GM12873 (cell line): ENCODE measurements around the gene EPHB1.

Experiments used
- TF ChIP-seq, protein P1 (sequence below): IDR thresholded peaks from 2 replicates; pipeline ENCODE4 v1.5.1; 2012; ENCODE audit warnings: low read depth, mild to moderate bottlenecking, moderate library complexity, low read length, control low read depth; ENCODE audit not compliant: insufficient read depth; ENCODE audit errors: missing control alignments

The EPHB1 gene

DNA sequence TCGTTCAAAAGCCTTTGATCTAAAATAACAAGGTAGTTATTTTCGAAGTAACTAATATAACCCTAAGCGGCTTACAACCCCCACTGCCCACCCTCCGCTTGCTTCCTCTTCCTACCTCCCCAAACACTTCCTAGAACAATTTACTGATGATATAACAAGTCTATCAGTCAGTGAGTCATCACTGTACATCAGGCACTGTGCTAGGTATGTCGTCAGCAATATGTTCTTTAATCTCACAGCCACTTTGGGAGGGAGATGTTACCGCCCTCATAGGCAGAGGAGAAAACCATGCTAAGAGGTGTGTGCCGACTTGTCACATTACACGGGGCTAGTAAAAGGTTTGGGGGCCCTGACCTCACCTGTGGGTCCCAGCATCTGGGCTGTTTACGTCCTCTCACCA, 381.8 kb downstream of the EPHB1 start:
- TF ChIP-seq, protein P1, sequence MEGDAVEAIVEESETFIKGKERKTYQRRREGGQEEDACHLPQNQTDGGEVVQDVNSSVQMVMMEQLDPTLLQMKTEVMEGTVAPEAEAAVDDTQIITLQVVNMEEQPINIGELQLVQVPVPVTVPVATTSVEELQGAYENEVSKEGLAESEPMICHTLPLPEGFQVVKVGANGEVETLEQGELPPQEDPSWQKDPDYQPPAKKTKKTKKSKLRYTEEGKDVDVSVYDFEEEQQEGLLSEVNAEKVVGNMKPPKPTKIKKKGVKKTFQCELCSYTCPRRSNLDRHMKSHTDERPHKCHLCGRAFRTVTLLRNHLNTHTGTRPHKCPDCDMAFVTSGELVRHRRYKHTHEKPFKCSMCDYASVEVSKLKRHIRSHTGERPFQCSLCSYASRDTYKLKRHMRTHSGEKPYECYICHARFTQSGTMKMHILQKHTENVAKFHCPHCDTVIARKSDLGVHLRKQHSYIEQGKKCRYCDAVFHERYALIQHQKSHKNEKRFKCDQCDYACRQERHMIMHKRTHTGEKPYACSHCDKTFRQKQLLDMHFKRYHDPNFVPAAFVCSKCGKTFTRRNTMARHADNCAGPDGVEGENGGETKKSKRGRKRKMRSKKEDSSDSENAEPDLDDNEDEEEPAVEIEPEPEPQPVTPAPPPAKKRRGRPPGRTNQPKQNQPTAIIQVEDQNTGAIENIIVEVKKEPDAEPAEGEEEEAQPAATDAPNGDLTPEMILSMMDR, result no peak

DNA sequence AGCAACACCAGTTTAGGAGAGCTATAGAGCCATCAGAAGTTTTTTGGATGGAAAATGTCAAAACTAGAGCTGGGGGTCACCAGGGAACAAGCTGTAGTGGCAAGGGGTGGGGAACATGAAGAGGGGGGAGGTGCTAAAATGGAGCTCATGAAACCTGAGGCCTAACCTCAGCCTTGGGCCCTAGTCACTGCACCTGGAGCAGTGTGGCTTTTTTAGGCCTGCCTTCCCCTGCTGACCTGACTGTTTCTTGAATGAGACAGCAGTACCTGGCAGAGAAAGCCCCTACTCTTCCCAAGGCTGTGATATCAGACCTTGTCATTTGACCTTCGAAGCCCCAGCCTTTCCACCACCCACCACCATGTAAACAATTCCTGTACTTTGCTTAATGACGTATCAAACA, 383.5 kb downstream of the EPHB1 start:
- TF ChIP-seq, protein P1, result no peak

DNA sequence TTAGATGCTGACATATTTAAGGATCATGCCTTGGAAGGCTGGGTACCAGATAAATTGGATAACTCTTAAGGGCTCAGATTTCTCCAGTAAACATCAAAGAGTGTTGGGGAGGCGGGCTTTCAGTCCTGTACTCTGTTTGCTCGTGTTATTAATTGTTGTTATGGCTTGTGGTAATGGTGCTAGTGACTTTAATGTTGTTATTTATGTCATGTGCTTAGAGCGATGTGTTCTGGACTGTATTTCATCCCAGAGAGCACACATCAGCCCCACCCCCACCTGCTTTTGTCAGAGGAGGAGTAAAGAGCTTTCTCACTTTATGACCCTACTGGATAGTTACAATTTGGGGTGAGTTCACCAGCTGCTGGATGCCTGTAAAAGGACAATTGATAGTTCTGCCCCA, 386.3 kb downstream of the EPHB1 start:
- TF ChIP-seq, protein P1, result no peak

DNA sequence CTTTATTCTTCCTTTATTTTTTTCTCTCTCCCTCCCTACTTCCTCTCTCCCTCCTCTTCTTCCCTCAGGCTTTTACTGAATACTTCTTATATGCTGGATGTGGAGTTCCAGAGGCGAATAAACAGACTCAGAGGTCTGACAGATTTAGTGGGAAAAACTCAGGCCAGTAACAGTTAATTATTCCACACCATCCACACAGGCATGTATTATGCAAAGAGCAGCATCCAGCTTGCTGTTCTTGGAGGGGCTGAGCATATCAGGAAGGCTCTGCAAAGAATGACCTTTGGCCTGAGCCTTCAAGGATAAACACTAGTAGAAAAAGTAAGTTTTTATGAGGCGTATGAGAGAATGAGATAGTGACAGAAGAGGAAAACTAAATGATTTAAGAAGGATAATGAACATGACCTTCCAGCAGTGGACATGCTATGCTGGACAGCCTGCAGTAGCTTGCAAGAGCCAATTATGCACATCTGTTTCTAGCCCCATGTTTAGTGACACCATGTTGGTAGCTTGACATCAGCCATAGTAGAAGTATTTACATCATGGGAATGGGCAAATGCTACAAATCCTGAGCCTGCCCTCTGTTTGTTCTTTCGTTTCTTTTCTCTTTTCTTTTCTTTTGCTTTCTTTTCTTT, 387.4 kb downstream of the EPHB1 start:
- TF ChIP-seq, protein P1, result no peak

DNA sequence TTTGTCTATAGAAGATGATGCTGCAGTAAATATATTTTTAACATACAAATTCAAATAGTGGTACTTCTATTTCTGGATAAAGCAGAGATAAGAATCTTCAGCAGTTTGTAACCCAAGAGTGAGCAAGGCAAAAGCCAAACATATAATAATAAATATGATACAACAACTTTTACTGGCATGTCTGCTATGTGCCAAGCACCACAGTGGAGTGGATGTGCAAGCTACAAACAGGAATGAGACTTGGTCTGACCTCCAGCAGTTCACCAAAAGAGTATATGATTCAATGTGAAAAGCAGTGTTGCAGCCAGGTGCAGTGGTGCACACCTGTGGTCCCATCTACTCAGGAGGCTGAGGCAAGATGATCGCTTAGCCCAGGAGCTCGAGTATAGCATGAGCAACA, 395.6 kb downstream of the EPHB1 start:
- TF ChIP-seq, protein P1, result no peak

DNA sequence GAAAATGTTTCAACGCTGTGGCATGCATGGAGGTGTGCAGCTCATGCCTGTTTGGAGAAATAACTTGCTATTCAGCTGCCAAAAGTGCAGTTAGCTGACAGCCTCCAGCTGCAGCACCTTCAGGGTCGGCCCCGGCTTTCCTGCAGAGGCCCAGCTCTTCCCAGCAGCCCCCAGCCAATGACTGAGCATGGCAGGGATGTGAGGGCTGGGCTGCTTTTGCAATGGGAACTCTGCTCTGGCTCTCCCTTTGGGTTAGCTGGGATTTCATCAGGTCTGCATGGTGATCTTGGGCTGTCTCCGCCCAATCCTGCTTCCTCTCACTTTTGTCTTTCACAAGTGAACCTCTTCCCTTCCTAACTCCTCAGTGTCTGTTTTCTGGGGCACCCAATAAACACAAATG, 396.6 kb downstream of the EPHB1 start:
- TF ChIP-seq, protein P1, result no peak

DNA sequence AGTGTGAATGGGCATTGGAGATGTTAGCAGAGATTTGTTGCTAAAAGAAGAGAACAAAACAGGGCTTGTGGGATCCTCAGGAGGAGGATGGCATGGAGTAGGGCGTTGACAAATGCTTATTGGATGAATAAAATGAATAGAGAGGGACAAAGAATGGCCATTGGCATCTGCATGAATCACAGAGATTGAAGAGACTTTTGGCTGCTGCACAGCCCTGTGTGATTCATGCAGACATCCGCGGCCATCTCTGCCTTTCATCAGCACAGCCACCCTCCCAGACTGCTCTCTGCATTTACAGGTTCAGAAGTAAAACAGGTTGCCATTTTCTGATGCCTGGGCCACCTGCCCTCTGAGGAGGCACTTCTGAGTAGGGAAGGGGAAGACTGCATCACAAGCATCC, 397.9 kb downstream of the EPHB1 start:
- TF ChIP-seq, protein P1, result no peak

DNA sequence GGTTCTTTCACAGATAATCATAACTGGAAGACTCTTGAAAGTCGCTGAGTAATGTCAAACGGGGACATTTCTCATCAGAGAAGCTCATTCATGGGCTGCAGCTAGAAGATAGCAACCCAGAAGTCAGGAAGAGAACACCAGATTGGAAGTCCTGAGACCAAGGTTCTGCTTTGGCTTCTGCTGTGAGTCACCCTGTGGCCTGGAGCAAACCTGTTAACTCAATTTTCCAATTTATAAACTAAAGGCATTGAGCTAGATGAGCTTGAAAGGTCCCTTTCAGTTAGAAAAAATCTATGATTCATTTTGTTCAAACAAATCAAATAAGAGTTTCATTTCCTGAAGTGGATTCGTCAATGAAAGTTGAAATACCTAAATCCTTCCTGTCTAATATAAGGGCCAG, 402.2 kb downstream of the EPHB1 start:
- TF ChIP-seq, protein P1, result no peak
